GM12878 (cell line): ENCODE data around the gene ZNF805. TPM values are rescaled to one million over a fixed set of nuclear protein-coding genes. Genes with fewer than 3 reads are reported as not detected.

Experiments
- ASH2L ChIP-seq: fragments of 300-600, 200-600 bp; sonication (generic); IDR thresholded peaks from 2 replicates; pipeline ENCODE4 v1.6.1; 2017; ENCODE audit warnings: low read depth, mild to moderate bottlenecking, borderline replicate concordance
- CEBPB ChIP-seq, 2 experiments: fragments of 150-350 bp in 1 of 2; IDR thresholded peaks; 2 replicates each; pipeline ENCODE4 v1.6.1; 2012 to 2014; ENCODE audit warnings: low read depth in 2 of 2, low read length in 2 of 2, borderline replicate concordance in 1 of 2, inconsistent platforms in 1 of 2
- CTCF ChIP-seq, 3 experiments: IDR thresholded peaks in 2 of 3; conservative IDR thresholded peaks in 1 of 3; 2 replicates each; pipeline ENCODE4 v1.5.1; 2011; ENCODE audit warnings: low read depth in 3 of 3, low read length in 3 of 3, mild to moderate bottlenecking in 3 of 3, control low read depth in 2 of 3, moderate library complexity in 2 of 3, inconsistent platforms in 1 of 3, mixed read lengths in 1 of 3; ENCODE audit not compliant: control insufficient read depth in 2 of 3, insufficient read depth in 1 of 3; ENCODE audit errors: extremely low read depth in 1 of 3
- KLF5 ChIP-seq: fragments of 450-650 bp; IDR thresholded peaks from 2 replicates; pipeline ENCODE4 v1.6.1; 2014; ENCODE audit warnings: mild to moderate bottlenecking; ENCODE audit not compliant: partially characterized antibody
- PKNOX1 ChIP-seq: fragments of 450-650 bp; IDR thresholded peaks from 2 replicates; pipeline ENCODE4 v1.6.1; 2016; ENCODE audit warnings: mild to moderate bottlenecking
- POLR2AphosphoS2 ChIP-seq: IDR thresholded peaks from 2 replicates; pipeline ENCODE4 v1.6.1; 2011; ENCODE audit warnings: low read depth, mild to moderate bottlenecking, low read length, improper control_type of control experiment, moderate library complexity
- SUPT20H ChIP-seq: IDR thresholded peaks from 2 replicates; pipeline ENCODE4 v1.6.1; 2011; ENCODE audit warnings: low read depth, mild to moderate bottlenecking, low read length, moderate library complexity, borderline replicate concordance; ENCODE audit not compliant: control insufficient read depth
- ZSCAN29 ChIP-seq: fragments of 450-650 bp; IDR thresholded peaks from 2 replicates; pipeline ENCODE4 v1.6.1; 2017; ENCODE audit warnings: mild to moderate bottlenecking, moderate library complexity
- polyA plus RNA-seq, 11 experiments: library from polyadenylated mRNA; depleted of rRNA in 4 of 11; unstranded in 6 of 11; stranded (reverse) in 5 of 11; fragments of >200 nt; fragmentation: Nextera tagmentation in 4 of 11; fragmentation: Illumina TruSeq in 1 of 11; extraction: Ambion mirVana in 4 of 11; extraction: Trizol in 1 of 11; gene quantifications; 1 replicate in 1 of 11; 2 replicates in 10 of 11; pipeline versions ENCODE4 v1.2.1 to v1.2.3, GENCODE V29; 2011 to 2016; ENCODE audit warnings: inconsistent platforms in 2 of 11, missing spikeins in 2 of 11, low read depth in 1 of 11
- total RNA-seq, 4 experiments: library from RNA; depleted of rRNA in 3 of 4; stranded (reverse); fragments of >200 nt in 3 of 4; fragmentation: Illumina TruSeq in 1 of 4; extraction: Trizol in 1 of 4; gene quantifications; 2 replicates each; pipeline versions ENCODE4 v1.2.1 to v1.2.3, GENCODE V29; 2013 to 2021
- TF ChIP-seq, protein P1 (sequence below): fragments of 450-650 bp; IDR thresholded peaks from 2 replicates; pipeline ENCODE4 v1.6.1; 2017; ENCODE audit warnings: mild to moderate bottlenecking, moderate library complexity
- TF ChIP-seq, protein P2 (sequence below): fragments of 450-650 bp; formaldehyde crosslinking; IDR thresholded peaks from 2 replicates; pipeline ENCODE4 v1.4.0; 2022; ENCODE audit warnings: mild to moderate bottlenecking, moderate library complexity
- TF ChIP-seq, protein P3 (sequence below): fragments of 450-650 bp; IDR thresholded peaks from 2 replicates; pipeline ENCODE4 v1.6.1; 2018; ENCODE audit warnings: borderline replicate concordance, mild to moderate bottlenecking; ENCODE audit not compliant: partially characterized antibody
- TF ChIP-seq, protein P4 (sequence below): IDR thresholded peaks from 2 replicates; pipeline ENCODE4 v1.6.1; 2012; ENCODE audit warnings: low read depth, low read length, improper control_type of control experiment

ZNF805 gene
- total and polyA plus RNA-seq, 10 of the 15 experiments (the other 5 are each of a cell fraction or from before 2014, with no cell fraction given) = 0.31 to 8.9 (median 2.3) TPM

GRCh38 chr19:57191141-57192076 lies 49.0 kb upstream of the ZNF805 start, which contains the start of gene ZNF264 (continued):
- TF ChIP-seq CTCF (IDR thresholded peaks at IDR 0.05 in 2 of 3, conservative IDR thresholded peaks at IDR 0.05 in 1 of 3; ENCODE audit: control insufficient read depth in 2 of 3, extremely low read depth in 1 of 3, insufficient read depth in 1 of 3, low read depth in 3 of 3, low read length in 3 of 3) = 0 out of 6 replicates have a peak, but pooled peaks of 1 of the 3 experiments have one; percentile 2
- TF ChIP-seq POLR2AphosphoS2 = peak; percentile 72
- TF ChIP-seq, protein P1, sequence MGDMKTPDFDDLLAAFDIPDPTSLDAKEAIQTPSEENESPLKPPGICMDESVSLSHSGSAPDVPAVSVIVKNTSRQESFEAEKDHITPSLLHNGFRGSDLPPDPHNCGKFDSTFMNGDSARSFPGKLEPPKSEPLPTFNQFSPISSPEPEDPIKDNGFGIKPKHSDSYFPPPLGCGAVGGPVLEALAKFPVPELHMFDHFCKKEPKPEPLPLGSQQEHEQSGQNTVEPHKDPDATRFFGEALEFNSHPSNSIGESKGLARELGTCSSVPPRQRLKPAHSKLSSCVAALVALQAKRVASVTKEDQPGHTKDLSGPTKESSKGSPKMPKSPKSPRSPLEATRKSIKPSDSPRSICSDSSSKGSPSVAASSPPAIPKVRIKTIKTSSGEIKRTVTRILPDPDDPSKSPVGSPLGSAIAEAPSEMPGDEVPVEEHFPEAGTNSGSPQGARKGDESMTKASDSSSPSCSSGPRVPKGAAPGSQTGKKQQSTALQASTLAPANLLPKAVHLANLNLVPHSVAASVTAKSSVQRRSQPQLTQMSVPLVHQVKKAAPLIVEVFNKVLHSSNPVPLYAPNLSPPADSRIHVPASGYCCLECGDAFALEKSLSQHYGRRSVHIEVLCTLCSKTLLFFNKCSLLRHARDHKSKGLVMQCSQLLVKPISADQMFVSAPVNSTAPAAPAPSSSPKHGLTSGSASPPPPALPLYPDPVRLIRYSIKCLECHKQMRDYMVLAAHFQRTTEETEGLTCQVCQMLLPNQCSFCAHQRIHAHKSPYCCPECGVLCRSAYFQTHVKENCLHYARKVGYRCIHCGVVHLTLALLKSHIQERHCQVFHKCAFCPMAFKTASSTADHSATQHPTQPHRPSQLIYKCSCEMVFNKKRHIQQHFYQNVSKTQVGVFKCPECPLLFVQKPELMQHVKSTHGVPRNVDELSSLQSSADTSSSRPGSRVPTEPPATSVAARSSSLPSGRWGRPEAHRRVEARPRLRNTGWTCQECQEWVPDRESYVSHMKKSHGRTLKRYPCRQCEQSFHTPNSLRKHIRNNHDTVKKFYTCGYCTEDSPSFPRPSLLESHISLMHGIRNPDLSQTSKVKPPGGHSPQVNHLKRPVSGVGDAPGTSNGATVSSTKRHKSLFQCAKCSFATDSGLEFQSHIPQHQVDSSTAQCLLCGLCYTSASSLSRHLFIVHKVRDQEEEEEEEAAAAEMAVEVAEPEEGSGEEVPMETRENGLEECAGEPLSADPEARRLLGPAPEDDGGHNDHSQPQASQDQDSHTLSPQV = no peak
- TF ChIP-seq, protein P2, sequence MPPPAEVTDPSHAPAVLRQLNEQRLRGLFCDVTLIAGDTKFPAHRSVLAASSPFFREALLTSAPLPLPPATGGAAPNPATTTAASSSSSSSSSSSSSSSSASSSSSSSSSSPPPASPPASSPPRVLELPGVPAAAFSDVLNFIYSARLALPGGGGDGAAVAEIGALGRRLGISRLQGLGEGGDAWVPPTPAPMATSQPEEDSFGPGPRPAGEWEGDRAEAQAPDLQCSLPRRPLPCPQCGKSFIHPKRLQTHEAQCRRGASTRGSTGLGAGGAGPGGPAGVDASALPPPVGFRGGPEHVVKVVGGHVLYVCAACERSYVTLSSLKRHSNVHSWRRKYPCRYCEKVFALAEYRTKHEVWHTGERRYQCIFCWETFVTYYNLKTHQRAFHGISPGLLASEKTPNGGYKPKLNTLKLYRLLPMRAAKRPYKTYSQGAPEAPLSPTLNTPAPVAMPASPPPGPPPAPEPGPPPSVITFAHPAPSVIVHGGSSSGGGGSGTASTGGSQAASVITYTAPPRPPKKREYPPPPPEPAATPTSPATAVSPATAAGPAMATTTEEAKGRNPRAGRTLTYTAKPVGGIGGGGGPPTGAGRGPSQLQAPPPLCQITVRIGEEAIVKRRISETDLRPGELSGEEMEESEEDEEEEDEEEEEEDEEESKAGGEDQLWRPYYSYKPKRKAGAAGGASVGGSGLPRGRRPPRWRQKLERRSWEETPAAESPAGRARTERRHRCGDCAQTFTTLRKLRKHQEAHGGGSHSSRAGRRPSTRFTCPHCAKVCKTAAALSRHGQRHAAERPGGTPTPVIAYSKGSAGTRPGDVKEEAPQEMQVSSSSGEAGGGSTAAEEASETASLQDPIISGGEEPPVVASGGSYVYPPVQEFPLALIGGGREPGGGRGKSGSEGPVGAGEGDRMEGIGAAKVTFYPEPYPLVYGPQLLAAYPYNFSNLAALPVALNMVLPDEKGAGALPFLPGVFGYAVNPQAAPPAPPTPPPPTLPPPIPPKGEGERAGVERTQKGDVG = no peak
- no peak for TF ChIP-seq CEBPB (IDR thresholded peaks at IDR 0.05; ENCODE audit: borderline replicate concordance in 1 of 2, low read depth in 2 of 2, low read length in 2 of 2)
- TF ChIP-seq PKNOX1 = peak; percentile 63
- no peak for TF ChIP-seq ASH2L
- no peak for TF ChIP-seq SUPT20H
- TF ChIP-seq KLF5 = peak; percentile 32
- no peak for TF ChIP-seq ZSCAN29
- TF ChIP-seq, protein P3, sequence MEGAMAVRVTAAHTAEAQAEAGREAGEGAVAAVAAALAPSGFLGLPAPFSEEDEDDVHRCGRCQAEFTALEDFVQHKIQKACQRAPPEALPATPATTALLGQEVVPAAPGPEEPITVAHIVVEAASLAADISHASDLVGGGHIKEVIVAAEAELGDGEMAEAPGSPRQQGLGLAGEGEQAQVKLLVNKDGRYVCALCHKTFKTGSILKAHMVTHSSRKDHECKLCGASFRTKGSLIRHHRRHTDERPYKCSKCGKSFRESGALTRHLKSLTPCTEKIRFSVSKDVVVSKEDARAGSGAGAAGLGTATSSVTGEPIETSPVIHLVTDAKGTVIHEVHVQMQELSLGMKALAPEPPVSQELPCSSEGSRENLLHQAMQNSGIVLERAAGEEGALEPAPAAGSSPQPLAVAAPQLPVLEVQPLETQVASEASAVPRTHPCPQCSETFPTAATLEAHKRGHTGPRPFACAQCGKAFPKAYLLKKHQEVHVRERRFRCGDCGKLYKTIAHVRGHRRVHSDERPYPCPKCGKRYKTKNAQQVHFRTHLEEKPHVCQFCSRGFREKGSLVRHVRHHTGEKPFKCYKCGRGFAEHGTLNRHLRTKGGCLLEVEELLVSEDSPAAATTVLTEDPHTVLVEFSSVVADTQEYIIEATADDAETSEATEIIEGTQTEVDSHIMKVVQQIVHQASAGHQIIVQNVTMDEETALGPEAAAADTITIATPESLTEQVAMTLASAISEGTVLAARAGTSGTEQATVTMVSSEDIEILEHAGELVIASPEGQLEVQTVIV = peak; percentile 56
- TF ChIP-seq, protein P4, sequence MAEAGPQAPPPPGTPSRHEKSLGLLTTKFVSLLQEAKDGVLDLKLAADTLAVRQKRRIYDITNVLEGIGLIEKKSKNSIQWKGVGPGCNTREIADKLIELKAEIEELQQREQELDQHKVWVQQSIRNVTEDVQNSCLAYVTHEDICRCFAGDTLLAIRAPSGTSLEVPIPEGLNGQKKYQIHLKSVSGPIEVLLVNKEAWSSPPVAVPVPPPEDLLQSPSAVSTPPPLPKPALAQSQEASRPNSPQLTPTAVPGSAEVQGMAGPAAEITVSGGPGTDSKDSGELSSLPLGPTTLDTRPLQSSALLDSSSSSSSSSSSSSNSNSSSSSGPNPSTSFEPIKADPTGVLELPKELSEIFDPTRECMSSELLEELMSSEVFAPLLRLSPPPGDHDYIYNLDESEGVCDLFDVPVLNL = no peak
